Endothelial cell (in vitro differentiated cells): Measurements from ENCODE around the gene HOXC11. TPM values are rescaled to one million over a fixed set of nuclear protein-coding genes. Genes with fewer than 3 reads are reported as not detected.
A peak's percentile ranks its signal among the peaks of the same experiment; 100 is the strongest.

ENCODE experiments used
- DNase-seq: peaks from one replicate; pipeline ENCODE4 v3.0.0; 2021; ENCODE audit warnings: low spot score
- H3K27ac Mint-ChIP-seq: one replicate; pipeline ENCODE4 v1.8.0; 2021; ENCODE audit warnings: mixed read lengths, inconsistent platforms; ENCODE audit not compliant: unreplicated experiment
- H3K27me3 Mint-ChIP-seq: one replicate; pipeline ENCODE4 v1.8.0; 2021; ENCODE audit warnings: mild to moderate bottlenecking, moderate library complexity, mixed read lengths, inconsistent platforms; ENCODE audit not compliant: unreplicated experiment
- H3K36me3 Mint-ChIP-seq: one replicate; pipeline ENCODE4 v1.8.0; 2021; ENCODE audit warnings: mild to moderate bottlenecking, low read depth, mixed read lengths, inconsistent platforms; ENCODE audit not compliant: unreplicated experiment
- H3K4me1 Mint-ChIP-seq: one replicate; pipeline ENCODE4 v1.8.0; 2021; ENCODE audit warnings: mild to moderate bottlenecking, mixed read lengths, inconsistent platforms; ENCODE audit not compliant: unreplicated experiment
- H3K4me3 Mint-ChIP-seq: one replicate; pipeline ENCODE4 v1.8.0; 2021; ENCODE audit warnings: mild to moderate bottlenecking, mixed read lengths, inconsistent platforms; ENCODE audit not compliant: unreplicated experiment
- H3K9me3 Mint-ChIP-seq: one replicate; pipeline ENCODE4 v1.8.0; 2021; ENCODE audit warnings: mixed read lengths, inconsistent platforms; ENCODE audit not compliant: unreplicated experiment
- total RNA-seq: library from RNA; stranded (reverse); fragmentation: NEBNext Ultra II Directional; extraction: Animal tissue kit (Norgen Biotek cat#: 25700); gene quantifications from one replicate; pipeline ENCODE4 v1.2.1, GENCODE V29; 2021; ENCODE audit not compliant: unreplicated experiment
- TF ChIP-seq, protein P1 (sequence below): fragments of 200-600 bp; sonication (generic); IDR thresholded peaks from one replicate; pipeline ENCODE4 v1.5.0; 2021; ENCODE audit warnings: antibody characterized with exemption; ENCODE audit not compliant: unreplicated experiment

The HOXC11 gene
- total RNA-seq, 1 donor from 2014 or later = 0.38 TPM

DNA sequence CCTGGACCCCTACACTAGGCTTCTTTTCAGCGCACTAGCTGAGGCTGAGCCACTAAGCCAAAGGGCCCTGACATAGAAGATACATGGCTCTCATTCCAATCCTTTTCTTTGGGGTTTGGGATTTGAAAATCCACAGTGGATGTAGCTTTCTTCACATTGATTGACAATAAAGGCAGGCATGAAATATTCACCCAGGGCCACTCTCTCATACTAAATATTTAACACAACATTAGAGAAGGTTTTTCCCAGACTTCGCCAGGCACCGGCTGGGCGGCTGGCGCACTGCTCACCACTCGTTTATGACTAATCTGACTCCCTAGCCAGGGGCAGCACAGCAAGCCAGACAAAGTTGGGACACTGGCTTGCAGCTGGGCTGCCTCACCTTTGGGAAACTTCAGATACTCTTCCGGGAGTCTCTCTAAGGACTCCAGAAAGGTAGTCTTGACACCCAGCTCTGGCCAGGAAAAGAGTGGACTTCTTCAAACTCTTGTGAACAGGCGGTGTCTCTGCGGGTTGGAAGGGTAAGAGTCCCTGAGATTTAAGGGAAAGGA lies 699 bp upstream of the HOXC11 start:
- Mint-ChIP-seq H3K9me3 (no peaks in the 10 kb centered on the region), H3K27ac (no peak overlapping the region), H3K27me3 (peaks cover 44% of the 10 kb centered on the region), H3K36me3 (no peaks in the 10 kb centered on the region), H3K4me3 (no peak overlapping the region), H3K4me1 (peaks cover 24% of the 10 kb centered on the region)
- no peak for DNase-seq
- TF ChIP-seq, protein P1, sequence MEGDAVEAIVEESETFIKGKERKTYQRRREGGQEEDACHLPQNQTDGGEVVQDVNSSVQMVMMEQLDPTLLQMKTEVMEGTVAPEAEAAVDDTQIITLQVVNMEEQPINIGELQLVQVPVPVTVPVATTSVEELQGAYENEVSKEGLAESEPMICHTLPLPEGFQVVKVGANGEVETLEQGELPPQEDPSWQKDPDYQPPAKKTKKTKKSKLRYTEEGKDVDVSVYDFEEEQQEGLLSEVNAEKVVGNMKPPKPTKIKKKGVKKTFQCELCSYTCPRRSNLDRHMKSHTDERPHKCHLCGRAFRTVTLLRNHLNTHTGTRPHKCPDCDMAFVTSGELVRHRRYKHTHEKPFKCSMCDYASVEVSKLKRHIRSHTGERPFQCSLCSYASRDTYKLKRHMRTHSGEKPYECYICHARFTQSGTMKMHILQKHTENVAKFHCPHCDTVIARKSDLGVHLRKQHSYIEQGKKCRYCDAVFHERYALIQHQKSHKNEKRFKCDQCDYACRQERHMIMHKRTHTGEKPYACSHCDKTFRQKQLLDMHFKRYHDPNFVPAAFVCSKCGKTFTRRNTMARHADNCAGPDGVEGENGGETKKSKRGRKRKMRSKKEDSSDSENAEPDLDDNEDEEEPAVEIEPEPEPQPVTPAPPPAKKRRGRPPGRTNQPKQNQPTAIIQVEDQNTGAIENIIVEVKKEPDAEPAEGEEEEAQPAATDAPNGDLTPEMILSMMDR = no peak

DNA sequence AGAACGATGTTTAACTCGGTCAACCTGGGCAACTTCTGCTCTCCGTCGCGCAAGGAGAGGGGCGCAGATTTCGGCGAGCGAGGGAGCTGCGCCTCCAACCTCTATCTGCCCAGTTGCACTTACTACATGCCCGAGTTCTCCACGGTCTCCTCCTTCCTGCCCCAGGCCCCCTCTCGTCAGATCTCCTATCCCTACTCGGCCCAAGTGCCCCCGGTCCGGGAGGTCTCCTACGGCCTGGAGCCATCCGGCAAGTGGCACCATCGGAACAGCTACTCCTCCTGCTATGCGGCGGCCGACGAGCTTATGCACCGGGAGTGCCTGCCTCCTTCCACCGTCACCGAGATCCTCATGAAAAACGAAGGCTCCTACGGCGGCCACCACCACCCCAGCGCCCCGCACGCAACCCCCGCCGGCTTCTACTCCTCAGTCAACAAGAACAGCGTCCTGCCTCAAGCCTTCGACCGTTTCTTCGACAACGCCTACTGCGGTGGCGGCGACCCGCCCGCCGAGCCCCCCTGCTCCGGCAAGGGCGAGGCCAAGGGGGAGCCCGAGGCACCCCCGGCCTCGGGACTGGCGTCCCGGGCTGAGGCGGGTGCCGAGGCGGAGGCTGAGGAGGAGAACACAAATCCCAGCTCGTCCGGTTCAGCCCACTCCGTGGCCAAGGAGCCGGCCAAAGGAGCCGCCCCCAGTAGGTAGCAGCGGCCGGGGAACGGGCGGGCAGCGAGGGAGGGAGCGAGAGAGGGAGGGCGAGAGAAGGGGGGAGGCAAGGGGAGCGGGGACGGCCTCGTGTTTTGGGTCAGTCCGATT lies 513 bp downstream of the HOXC11 start:
- H3K4me3 Mint-ChIP-seq = peak overlapping the region; percentile 60
- no peak overlapping the region for H3K27ac Mint-ChIP-seq
- TF ChIP-seq, protein P1 = no peak
- H3K4me1 Mint-ChIP-seq = peaks cover 17% of the 10 kb centered on the region
- peaks cover 37% of the 10 kb centered on the region for H3K27me3 Mint-ChIP-seq
- no peak for DNase-seq
- H3K9me3 Mint-ChIP-seq = no peaks in the 10 kb centered on the region
- no peaks in the 10 kb centered on the region for H3K36me3 Mint-ChIP-seq

DNA sequence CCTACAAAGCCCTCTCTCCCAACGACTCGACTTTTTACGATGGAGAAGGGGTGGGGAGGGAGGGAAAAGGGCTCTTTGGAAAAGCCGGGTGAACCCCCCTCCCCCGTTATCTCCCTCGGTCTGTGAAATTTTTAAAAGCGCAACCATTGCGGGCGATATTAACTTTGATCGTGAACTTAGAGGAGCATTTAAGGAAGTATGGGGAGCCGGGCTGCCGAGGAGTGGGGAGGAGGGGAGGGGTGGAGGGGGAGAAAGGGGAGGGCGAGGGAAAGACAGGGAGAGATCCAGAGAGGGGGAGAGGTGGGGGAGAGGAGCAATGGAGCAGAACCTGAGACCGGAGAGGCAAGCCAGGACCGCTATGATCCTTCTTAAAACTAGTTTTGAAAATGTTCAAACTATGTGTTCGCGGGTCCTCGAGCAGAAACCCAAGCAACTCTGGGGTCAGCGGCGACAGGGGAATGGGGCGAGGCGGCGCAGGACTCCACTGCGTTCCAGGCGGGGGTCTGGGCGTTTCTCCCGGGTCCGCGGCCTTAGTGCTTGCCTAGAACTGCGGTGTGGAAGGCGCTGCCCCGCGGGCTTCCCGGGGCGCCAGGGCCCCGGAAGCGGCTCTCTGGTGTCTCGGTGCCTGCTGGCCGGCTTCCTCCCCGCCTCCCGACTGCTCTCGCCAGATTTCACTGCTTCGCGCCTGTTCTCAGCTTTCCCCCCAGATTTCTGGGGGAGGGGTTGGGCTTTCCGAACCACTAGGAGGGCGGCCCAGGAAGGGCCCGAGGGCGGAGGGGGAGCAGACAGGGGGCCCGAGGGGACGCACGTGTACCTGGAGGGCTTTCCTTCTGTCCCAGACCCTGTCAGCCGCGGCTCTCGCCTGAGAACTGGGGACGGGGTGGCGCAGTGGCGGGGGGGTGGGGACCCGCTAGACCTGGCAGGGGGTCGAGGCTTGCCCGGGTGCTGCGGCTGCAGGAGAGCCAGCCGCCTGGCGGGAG lies 1.4 kb downstream of the HOXC11 start, which contains the start of gene HOTAIR:
Gene HOTAIR, minus strand, starts transcription at position 871 of the 980 bp plus-strand sequence.
- H3K36me3 Mint-ChIP-seq = no peaks in the 10 kb centered on the region
- peak within 1 kb of the TSS; percentile 59 for H3K27ac Mint-ChIP-seq
- peak within 1 kb of the TSS; percentile 86 for H3K4me3 Mint-ChIP-seq

DNA sequence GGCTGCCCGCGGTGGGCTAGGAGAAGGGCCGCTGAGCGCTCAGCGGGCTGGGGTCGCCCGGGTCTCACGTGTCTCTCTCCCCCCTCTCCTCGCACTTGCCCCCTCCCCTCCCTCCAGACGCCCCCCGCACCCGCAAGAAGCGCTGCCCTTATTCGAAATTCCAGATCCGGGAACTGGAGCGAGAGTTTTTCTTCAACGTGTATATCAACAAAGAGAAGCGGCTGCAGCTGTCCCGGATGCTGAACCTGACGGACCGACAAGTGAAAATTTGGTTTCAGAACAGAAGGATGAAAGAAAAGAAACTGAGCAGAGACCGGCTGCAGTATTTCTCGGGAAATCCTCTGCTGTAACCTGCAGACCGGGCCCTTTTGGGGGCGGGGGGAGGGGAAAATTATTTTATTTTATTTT lies 2.1 kb downstream of the HOXC11 start:
- H3K27me3 Mint-ChIP-seq = peaks cover 42% of the 10 kb centered on the region
- DNase-seq = no peak
- H3K9me3 Mint-ChIP-seq = no peaks in the 10 kb centered on the region
- no peaks in the 10 kb centered on the region for H3K36me3 Mint-ChIP-seq
- no peak overlapping the region for H3K27ac Mint-ChIP-seq
- TF ChIP-seq, protein P1 = no peak
- no peak overlapping the region for H3K4me3 Mint-ChIP-seq
- H3K4me1 Mint-ChIP-seq = peaks cover 18% of the 10 kb centered on the region

More for the DNA sequence above, 1.4 kb downstream of the HOXC11 start, which contains the start of gene HOTAIR:
- Mint-ChIP-seq H3K9me3 (no peaks in the 10 kb centered on the region), H3K4me1 (peaks cover 13% of the 10 kb centered on the region), H3K27me3 (peaks cover 40% of the 10 kb centered on the region)
- TF ChIP-seq, protein P1 = no peak
- DNase-seq = no peak
